ENCODE results near the gene GALNT9.

- no peak for TF ChIP-seq POLR2AphosphoS5 (IDR thresholded peaks at IDR 0.05; ENCODE audit: low read depth, low read length)
- no peak for TF ChIP-seq GABPA (IDR thresholded peaks at IDR 0.05; ENCODE audit: low read depth)
These were observed 17.9 kb upstream of the GALNT9 start for GRCh38 chr12:132347176-132347855.

Measured in SK-N-SH (cell line).